Hematopoietic multipotent progenitor cell treated with erythropoietin and hydrocortisone succinate and interleukin-3 and kit ligand, for 8 days (in vitro differentiated cells): ENCODE data around the gene RIC8B.
"Not testable (repeated sequence)": the region's sequence is repeated elsewhere in the genome, so short reads cannot be mapped to it uniquely, and the experiment has no call there.

Experiments
- DNase-seq: peaks from one replicate; pipeline ENCODE4 v3.0.0-alpha.2; 2015

RIC8B gene

DNA sequence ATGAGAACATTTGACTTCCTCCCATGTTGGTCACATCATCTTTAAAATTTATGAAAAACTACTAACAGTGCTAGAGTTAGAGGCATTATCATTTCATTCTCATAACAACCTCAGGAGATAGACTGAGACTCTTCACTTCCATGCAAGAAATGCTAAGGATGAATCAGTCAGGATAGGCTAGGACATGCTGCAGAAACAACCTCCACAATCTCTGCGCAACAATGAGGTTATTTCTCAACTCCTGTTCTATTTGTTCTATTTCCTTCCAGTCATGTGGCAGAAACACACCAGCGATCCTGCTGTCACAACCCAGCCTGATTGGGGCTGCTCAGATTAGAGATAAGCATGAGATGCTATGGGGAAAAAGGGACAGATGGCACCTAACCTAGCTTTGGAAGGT lies 132.2 kb downstream of the RIC8B start:
- DNase-seq, result no peak

DNA sequence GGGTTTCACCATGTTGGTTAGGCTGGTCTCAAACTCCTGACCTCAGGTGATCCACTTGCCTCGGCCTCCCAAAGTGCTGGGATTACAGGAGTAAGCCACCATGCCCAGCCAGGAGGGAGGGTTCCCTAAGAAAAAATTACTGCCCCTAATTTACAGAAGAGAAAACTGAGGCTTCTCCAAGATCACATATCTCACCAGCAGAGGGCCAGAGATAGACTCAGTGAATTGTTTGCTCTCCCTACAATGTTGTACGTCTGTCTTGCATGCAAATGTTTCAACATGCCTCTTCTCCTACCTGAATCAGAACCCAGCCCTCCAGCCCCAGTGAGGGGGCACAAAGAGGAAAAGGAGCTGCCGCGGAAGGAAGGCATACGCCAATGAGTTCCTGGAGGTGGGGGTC lies 132.9 kb downstream of the RIC8B start:
- peak; percentile 24 for DNase-seq

DNA sequence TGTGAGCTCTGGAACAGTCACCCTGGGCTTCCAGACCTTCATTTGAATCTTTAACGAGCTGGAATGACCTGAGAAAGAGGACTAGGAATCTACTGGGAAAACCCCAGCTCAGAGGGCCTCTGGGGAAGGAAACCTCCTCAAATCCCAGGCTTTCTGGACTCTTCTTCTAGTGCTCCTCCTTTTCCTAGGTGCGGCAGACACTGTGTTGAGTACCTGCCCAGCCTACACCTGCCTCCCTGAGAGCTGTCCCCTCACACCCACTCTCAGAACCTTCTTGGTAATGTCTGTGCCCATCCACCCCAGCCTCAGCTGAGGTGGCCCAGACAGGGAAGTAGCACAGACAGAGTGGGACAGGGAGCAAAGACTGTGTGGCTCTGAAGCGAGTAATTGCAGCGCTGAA lies 133.4 kb downstream of the RIC8B start:
- DNase-seq, result no peak

DNA sequence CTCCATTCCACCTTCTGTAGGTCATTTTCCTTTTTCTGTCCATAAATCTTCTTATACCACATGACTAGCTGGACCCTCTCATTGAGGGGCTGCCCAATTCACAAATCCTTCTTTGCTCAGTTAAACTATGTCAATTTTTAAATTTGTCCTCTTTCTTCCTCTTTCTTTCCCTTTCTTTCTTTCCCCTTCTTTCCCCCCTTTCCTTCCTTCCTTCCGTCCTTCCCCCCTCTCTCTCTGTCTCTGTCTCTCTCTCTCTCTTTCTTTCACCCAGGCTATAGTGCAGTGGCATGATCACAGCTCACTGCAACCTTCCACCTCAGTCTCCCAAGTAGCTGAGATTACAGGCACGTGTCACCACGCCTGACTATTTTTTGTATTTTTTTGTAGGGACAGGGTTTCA lies 134.1 kb downstream of the RIC8B start:
- no peak for DNase-seq

DNA sequence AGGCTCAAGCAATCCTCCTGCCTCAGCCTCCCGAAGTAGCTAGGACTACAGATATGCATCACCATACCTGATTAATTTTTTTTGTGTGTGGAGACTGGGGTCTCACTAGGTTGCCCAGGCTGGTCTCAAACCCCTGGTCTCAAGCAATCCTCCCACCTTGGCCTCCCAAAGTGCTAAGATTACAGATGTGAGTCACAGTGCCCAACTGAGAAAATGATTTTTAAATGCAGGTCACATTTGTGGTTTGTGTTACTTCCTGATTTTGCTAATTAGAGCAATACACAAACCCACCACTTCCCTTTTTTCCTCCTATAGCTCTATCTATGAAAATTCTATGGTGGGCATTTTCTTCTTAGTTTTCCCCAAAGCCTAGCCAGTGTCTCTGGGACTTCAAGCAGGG lies 135.7 kb downstream of the RIC8B start:
- peak; percentile 24 for DNase-seq

DNA sequence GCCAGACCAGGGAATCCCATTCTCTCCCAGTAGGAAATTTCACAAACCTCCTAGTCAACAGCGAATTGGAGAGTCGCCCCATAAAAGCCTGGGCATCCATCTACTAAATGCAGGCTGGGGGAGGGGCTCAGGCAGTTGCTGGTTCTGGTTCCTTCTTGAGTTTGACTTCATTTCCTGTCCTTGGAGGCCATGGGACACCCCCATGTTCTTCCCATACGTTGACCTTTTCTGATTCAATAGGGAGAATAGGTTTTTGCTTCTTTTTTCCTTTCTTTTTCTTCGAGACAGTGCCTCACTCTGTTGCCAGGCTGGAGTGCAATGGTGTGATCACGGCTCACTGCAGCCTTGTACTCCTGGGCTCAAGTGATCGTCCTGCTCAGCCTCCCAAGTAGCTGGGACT lies 137.1 kb downstream of the RIC8B start:
- DNase-seq, result no peak

DNA sequence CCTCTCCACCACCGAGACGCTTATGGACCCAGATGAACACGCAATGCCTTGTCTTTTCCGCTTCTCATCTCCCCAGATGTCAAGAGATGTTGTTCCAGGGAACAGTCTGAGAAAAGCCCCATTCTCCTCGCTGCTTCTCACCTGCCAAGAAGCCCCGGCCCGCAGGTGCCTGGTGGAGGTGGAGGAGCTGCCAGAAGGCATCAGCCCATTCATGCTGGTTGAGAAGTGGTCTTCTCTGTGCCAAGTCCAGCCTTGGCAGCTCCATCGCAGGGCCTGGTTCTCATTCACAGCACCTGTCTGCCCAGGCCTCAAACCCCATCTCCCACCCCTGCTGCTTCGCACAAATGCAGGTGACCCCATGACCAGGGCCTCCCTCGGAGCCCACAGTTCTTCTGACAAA lies 139.0 kb downstream of the RIC8B start:
- no peak for DNase-seq

DNA sequence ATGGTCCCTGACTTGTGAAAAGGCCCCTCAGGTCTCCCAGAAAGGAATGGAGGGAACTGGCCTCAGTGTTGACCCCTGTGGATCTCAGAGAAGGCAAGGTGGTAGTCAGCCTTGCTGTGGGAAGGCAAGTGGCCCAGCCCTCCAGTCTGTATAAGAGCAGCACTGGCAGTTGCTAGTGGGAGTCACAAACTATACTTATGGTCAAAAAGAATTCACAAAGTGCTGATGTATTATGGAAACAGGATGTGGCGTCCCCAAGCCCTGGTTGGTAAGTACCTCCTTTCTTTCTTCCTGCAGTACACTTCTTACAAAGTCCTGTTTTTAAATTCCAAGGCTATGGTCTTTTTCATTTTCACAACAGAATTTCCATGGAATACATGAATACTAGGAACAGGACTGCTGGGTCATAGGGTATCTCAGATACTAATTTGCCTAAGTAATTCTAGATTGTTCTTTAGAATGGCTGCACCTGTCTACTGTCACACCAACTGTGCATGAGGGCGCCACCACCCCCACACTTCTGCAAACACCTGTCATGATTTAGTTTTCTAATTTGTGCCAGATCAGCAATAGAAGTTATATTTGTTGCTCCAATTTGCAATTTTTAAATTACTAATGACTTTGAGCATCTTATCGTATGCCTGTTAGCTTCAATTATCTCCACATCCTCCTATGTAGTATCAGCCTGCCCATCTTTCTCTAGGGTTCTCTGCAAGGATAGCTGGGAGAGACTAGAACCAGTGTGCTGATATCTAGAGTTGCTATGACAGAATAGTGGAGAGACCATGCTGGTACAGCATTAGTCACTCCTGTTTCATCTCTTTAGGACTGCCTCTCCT lies 140.5 kb downstream of the RIC8B start:
- no peak for DNase-seq

DNA sequence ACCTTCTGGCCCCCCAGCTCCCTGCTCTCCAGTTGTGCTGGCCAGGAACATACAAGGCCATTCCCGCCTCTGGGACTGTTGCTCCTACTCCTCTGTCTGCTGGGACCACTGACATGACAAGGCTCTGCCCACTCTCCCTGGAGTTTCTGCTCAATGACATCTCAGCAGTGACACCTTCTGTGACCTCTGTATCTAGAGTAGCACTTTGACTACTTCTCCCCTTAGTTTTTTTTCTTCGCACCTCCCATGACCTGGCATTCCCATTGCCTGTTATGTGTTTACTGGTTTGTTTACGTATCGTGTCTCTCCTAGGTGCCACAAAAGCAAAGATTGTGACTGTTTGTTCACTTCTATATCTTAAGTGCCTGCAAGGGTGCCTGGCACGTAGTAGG lies 141.1 kb downstream of the RIC8B start:
- no peak for DNase-seq

DNA sequence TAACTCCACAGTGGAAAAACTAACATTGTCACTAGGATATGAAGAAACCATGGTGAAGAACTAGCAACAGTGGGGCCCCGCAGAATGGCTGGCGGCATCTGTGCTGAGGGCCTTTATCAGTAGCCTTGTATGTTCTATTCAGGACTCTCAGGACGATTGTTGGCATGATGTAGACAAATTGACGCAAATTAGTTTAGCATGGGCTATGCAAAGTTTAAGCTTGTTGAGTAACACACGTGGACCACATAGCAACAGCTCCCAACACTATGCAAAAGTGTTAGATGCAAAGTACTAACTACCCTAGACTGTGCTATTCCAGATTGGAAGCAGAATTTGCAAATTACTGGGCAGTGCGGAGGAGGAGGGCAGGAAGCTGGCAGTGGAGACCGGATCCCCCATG lies 143.0 kb downstream of the RIC8B start:
- DNase-seq, result no peak

DNA sequence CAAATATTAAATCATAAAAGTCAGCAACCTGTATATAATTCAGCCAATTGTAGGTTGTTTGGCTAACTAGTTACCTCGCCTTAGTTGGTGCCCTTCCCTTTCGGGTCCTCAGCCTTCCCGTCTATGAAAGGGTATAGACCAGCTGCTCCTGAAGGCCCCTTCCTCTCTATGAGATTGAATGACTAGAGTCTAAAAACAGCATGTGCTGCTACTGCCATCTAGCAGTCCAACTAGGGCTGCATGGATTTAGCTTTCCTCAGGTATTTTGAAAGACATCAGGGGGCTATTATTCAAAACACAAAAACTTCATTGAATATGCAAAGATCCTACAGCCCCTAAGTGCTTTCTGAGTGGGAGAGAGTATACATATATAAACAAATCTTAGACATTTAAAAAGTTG lies 144.3 kb downstream of the RIC8B start:
- DNase-seq, result no peak

DNA sequence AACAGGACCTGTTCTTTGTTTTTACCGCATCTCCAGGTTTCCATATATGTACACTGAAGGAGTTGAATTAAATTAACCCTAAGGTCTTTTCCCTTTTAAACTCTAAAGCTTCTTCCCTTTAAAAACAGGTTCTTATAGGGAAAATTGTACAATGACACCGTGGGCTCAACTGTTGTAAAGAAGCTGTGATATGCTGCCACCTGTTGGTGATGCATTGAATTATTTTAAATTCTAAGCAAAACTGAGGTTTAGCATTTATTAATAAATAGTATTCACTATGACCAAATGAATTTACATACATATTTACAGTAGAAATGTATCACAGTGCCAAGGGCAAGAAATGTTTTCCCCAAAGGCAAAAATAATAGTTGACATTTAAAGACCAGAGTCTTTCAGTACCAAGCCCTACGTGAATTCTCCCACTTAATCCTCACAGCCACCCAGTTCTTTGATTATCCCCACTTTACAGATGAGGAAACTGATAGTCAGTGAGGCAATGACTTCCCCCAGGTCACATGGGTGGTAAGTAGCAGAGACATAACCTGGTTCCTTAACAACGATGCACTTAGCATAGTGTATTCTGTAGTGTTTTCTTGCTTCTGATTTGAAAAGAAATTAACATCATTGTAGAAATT lies 145.5 kb downstream of the RIC8B start:
- peak; percentile 59 for DNase-seq

DNA sequence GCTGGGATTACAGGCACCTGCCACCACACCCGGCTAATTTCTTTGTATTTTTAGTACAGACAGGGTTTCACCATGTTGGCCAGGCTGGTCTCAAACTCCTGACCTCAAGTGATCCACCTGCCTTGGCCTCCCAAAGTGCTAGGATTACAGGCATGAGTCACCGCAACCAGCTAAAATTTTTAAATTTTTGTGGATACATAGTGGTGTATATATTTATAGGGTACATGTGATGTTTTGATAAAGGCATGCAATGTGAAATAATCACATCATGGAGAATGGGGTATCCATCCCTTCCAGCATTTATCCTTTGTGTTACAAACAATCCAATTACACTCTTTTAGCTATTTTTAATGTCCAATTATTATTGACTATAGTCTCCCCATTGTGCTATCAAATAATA lies 147.5 kb downstream of the RIC8B start:
- not testable (repeated sequence) for DNase-seq

DNA sequence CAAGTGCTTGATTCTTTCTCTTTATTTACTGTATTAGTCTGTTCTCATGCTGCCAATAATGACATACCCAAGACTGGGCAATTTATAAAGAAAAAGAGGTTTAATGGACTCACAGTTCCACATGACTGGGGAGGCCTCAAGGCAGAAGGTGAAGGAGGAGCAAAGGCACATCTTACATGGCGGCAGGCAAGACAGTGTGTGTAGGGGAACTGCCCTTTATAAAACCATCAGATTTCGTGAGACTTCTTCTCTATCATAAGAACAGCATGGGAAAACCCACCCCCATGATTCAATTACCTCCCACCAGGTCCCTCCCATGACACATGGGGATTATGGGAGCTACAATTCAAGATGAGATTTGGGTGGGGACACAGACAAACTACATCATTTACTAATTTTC lies 149.1 kb downstream of the RIC8B start:
- DNase-seq, result not testable (repeated sequence)

DNA sequence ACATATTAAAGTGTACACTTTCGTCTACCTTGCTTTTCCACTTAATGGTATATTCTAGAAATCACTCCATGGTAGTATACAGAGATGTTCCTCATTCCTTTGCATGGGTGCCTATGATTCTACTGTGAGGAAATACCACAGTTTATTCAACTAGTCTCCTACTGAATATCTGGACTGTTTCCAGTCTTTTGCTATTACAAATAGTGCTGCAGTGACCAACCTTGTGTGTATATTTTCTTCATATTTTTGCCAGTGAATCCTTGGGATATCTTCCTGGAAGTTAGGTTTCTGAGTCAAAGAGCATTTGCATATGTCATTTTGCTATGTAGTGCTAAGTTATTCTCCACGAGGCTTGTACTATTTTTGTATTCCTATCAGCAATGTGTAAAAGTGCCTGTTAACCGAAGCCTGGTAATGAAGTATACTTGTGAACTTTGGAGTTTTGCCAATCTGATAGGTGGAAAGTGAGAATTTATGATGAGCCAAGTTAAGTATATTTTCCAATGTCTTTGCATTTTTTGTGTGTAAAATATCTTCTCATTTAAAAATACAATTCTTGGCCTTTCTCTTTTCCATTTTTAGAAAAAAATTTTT lies 149.9 kb downstream of the RIC8B start:
- peak; percentile 20 for DNase-seq

DNA sequence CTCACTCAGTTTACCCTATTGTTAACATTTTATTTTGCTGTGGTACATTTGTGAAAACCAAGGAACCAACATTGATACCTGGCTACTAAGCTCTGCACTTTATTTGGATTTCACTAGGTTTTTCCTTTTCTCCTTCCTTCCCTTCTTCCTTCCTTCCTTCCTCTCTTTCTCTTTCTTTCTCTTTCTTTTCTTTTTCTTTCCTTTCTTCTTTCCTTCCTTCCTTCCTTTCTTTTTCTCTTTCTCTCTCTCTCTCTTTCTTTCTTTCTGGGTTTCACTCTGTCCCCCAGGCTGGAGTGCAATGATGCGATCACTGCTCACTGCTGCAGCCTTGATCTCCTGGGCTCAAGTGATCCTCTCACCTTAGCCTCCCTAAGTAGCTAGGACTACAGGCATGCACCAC lies 152.2 kb downstream of the RIC8B start:
- DNase-seq, result no peak

DNA sequence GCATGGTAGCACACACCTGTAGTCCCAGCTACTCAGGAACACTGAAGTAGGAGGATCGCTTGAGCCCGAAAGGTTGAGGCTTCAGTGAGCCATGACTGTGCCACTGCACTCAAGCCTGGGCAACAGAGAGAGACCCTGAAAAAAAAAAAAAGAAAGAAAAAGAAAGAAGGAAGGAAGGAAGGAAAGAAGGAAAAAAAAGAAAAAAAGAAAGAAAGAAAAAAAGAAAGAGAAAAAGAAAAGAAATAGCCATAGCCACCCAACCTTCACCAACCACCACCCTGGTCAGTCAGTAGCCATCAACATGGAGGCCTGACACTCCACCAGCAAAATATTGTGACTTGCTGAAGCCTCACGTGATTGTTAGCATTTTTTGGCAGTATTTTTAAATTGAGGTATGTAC lies 159.8 kb downstream of the RIC8B start:
- DNase-seq, result no peak
